K562 (cell line): ENCODE results near the gene PHACTR3. TPM values are rescaled to one million over a fixed set of nuclear protein-coding genes. Genes with fewer than 3 reads are reported as not detected.

Experiments
- ATAC-seq: fragments of 200-7000 bp; cut with Tn5 transposase; 3 replicates; pipeline ENCODE4 v1.9.1; 2020; ENCODE audit warnings: moderate library complexity
- BruUV-seq: library from RNA; stranded (reverse); fragments of 400-500 nt; replicated peaks from 2 replicates; lab custom pipeline; 2021; lab: Mats Ljungman, UMichigan
- CTCF ChIA-PET: fragments of 300-600 bp; formaldehyde crosslinking; extraction: SDS; loops from one replicate; lab custom pipeline; 2021; ENCODE audit warnings: low intra/inter-chr PET ratio; lab: Yijun Ruan, JAX
- POLR2A ChIA-PET: fragments of 300-600, 350-650 bp; sonication (Branson Sonifier 250); formaldehyde crosslinking; extraction: SDS; loops from one replicate; lab custom pipeline; 2021; ENCODE audit warnings: antibody characterized with exemption, inconsistent platforms; lab: Yijun Ruan, JAX
- DNase-seq, 4 experiments: peaks; one replicate each; pipeline versions ENCODE4 v3.0.0 to v3.0.0-alpha.2; 2011 to 2018; ENCODE audit warnings: low spot score in 3 of 4, mixed read lengths in 3 of 4; ENCODE audit errors: extremely low read depth in 1 of 4
- FAIRE-seq: peaks from 2 replicates; lab custom pipeline; 2011; peaks lifted over from hg19 to GRCh38; lab: Jason Lieb, UNC
- H2AFZ ChIP-seq: 2 replicates; pipeline ENCODE4 v1.6.0; 2011; ENCODE audit warnings: low read depth, low read length, control low read depth, inconsistent platforms
- H3K27ac ChIP-seq: fragments of 200-600 bp; 3 replicates; pipeline ENCODE4 v1.8.0; 2011; ENCODE audit warnings: low read depth, mild to moderate bottlenecking, control low read depth, inconsistent platforms, low read length, moderate library complexity, mixed read lengths; ENCODE audit errors: extremely low read depth
- H3K27me3 ChIP-seq, 2 experiments: fragments of 300-600 bp in 1 of 2; 2 replicates in 1 of 2; 3 replicates in 1 of 2; pipeline versions ENCODE4 v1.6.0 to v1.8.0; 2011; ENCODE audit warnings: inconsistent platforms in 2 of 2, low read length in 2 of 2, mild to moderate bottlenecking in 1 of 2, mixed read lengths in 1 of 2, moderate library complexity in 1 of 2; ENCODE audit not compliant: control insufficient read depth in 2 of 2, insufficient read depth in 2 of 2
- H3K36me3 ChIP-seq: fragments of 300-600 bp; 3 replicates; pipeline ENCODE4 v1.8.0; 2011; ENCODE audit warnings: mild to moderate bottlenecking, low read length, inconsistent platforms; ENCODE audit not compliant: control insufficient read depth, insufficient read depth
- H3K4me1 ChIP-seq, 2 experiments: fragments of 200-600 bp in 1 of 2; replicated peaks in 1 of 2; 2 replicates in 1 of 2; 3 replicates in 1 of 2; pipeline versions ENCODE4 v1.5.1 to v1.8.0; 2011; ENCODE audit warnings: inconsistent platforms in 2 of 2, low read length in 2 of 2, mild to moderate bottlenecking in 1 of 2, mixed read lengths in 1 of 2, moderate library complexity in 1 of 2; ENCODE audit not compliant: control insufficient read depth in 2 of 2, insufficient read depth in 2 of 2
- H3K4me2 ChIP-seq: 2 replicates; pipeline ENCODE4 v1.6.1; 2011; ENCODE audit warnings: low read length, control low read depth, inconsistent platforms, mixed read lengths; ENCODE audit not compliant: insufficient read depth
- H3K4me3 ChIP-seq: fragments of 200-600 bp; sonication (generic), shearing (Covaris generic); 2 replicates; pipeline ENCODE4 v1.5.1; 2016; ENCODE audit warnings: control low read depth, inconsistent platforms
- H3K79me2 ChIP-seq: fragments of 200-600 bp; 3 replicates; pipeline ENCODE4 v1.8.0; 2011; ENCODE audit warnings: low read length, inconsistent platforms; ENCODE audit not compliant: control insufficient read depth, insufficient read depth
- H3K9ac ChIP-seq, 2 experiments: 2 replicates each; pipeline versions ENCODE4 v1.6.0 to v1.6.1; 2011; ENCODE audit warnings: low read depth in 2 of 2, low read length in 2 of 2, control low read depth in 1 of 2, inconsistent platforms in 1 of 2, mild to moderate bottlenecking in 1 of 2, mixed read lengths in 1 of 2; ENCODE audit not compliant: insufficient read depth in 1 of 2
- H3K9me1 ChIP-seq: one replicate; pipeline ENCODE4 v1.6.0; 2011; ENCODE audit warnings: inconsistent platforms, mild to moderate bottlenecking, low read length, moderate library complexity; ENCODE audit not compliant: control insufficient read depth, insufficient read depth
- H3K9me3 ChIP-seq: replicated peaks from 2 replicates; pipeline ENCODE4 v1.5.1; 2011; ENCODE audit warnings: low read depth, low read length, inconsistent platforms; ENCODE audit not compliant: control insufficient read depth, insufficient read depth
- H4K20me1 ChIP-seq: replicated peaks from 2 replicates; pipeline ENCODE4 v1.6.1; 2011; ENCODE audit warnings: low read length, inconsistent platforms, mixed read lengths; ENCODE audit not compliant: control insufficient read depth, insufficient read depth
- ARHGAP35 ChIP-seq: fragments of 450-650 bp; IDR thresholded peaks from 2 replicates; pipeline ENCODE4 v1.6.1; 2018; ENCODE audit not compliant: partially characterized antibody
- CBX8 ChIP-seq: fragments of 200-600 bp; sonication (generic); IDR thresholded peaks from 2 replicates; pipeline ENCODE4 v1.6.1; 2012; ENCODE audit warnings: borderline replicate concordance, mixed run types, low read depth, mild to moderate bottlenecking, moderate library complexity, mixed read lengths, low read length, control low read depth, inconsistent platforms; ENCODE audit not compliant: poor library complexity, severe bottlenecking; ENCODE audit errors: extremely low read depth
- MCM2 ChIP-seq: fragments of 450-650 bp; IDR thresholded peaks from 2 replicates; pipeline ENCODE4 v1.6.1; 2017; ENCODE audit warnings: low read depth, mild to moderate bottlenecking
- TEAD2 ChIP-seq: fragments of 450-650 bp; IDR thresholded peaks from 2 replicates; pipeline ENCODE4 v1.6.1; 2016; ENCODE audit warnings: missing genetic modification characterization, control low read depth, missing compliant biosample characterization
- WGBS: fragments of 100-300 bp; shearing (Covaris generic); methylation state at CpG from one replicate; pipeline ENCODE4 v1.1.6; 2016; ENCODE audit warnings: low coverage, mixed read lengths; ENCODE audit not compliant: insufficient coverage; ENCODE audit errors: missing lambda C conversion rate; 5-methylcytosine and 5-hydroxymethylcytosine counted together
- in situ Hi-C: fragments of 300-500 bp; cut with MboI; formaldehyde crosslinking; loops from 4 replicates; pipeline ENCODE4 v1.15.0; 2018; ENCODE audit warnings: inconsistent platforms, mixed read lengths
- intact Hi-C: fragments of 100-400 bp; cut with micrococcal nuclease; formaldehyde crosslinking; loops from 2 replicates; pipeline ENCODE4 v1.14.2; 2022
- polyA plus RNA-seq, 8 experiments: library from polyadenylated mRNA; depleted of rRNA in 4 of 8; stranded (reverse) in 5 of 8; unstranded in 3 of 8; fragments of >200 nt; fragmentation: Nextera tagmentation in 2 of 8; fragmentation: Illumina TruSeq in 1 of 8; extraction: Ambion mirVana in 2 of 8; extraction: Trizol in 1 of 8; gene quantifications; 2 replicates each; pipeline versions ENCODE4 v1.2.1 to v1.2.3, GENCODE V29; 2011 to 2014; ENCODE audit warnings: inconsistent platforms in 1 of 8, missing spikeins in 1 of 8
- total RNA-seq, 7 experiments: library from RNA; depleted of rRNA in 6 of 7; stranded (reverse); fragments of >200 nt in 6 of 7; fragmentation: Illumina TruSeq in 2 of 7; extraction: Trizol in 2 of 7; gene quantifications; 2 replicates each; pipeline versions ENCODE4 v1.2.1 to v1.2.3, GENCODE V29; 2011 to 2021; ENCODE audit warnings: low replicate concordance in 1 of 7
- TF ChIP-seq, protein P1 (sequence below): fragments of 250-450 bp; sonication (Bioruptor Pico); IDR thresholded peaks from 2 replicates; pipeline ENCODE4 v1.8.0; 2022; ENCODE audit warnings: inconsistent platforms
- TF ChIP-seq, protein P2 (sequence below): sonication (generic); formaldehyde crosslinking; IDR thresholded peaks from 2 replicates; pipeline ENCODE4 v1.8.0; 2022; ENCODE audit warnings: mild to moderate bottlenecking, low read depth, missing genetic modification reagents
- TF ChIP-seq, protein P3 (sequence below): fragments of 450-650 bp; IDR thresholded peaks from 2 replicates; pipeline ENCODE4 v1.6.1; 2016; ENCODE audit warnings: mild to moderate bottlenecking, moderate library complexity

The PHACTR3 gene
- total and polyA plus RNA-seq, 9 of the 15 experiments (the other 6 are each of a cell fraction or from before 2014, with no cell fraction given) = not detected

DNA sequence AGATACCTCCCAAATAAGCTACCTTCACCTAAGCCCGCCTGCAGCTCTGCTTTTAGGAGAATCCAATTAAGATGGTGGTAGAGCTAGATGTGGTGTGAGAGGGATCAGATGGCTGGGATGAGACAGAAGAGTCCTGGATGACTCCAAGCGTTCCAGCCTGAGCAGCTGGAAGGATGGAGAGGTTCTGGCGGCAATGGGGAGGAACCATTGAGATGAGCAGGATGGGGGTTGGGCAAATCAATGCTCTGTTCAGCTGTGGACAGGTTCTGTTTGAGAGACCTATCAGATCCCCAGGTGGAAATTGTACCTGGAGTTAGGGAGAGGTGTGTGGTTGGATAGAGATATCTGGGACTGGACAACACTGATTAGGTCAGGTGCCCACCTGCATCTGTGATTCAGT lies 23.0 kb downstream of the PHACTR3 start:
- Histone ChIP-seq H3K9me3 (no peaks in the 10 kb centered on the region), H3K9me1 (no peaks in the 10 kb centered on the region), H3K27me3 (peaks cover 3 to 7% of the 10 kb centered on the region in 2 experiments; a peak in 2 of 5 replicates), H4K20me1 (no peaks in the 10 kb centered on the region; the same call in 1 of the 2 replicates), H3K36me3 (no peaks in the 10 kb centered on the region), H3K4me3 (no peak overlapping the region), H3K4me1 (no peaks in the 10 kb centered on the region), H3K4me2 (no peak overlapping the region), H3K79me2 (no peaks in the 10 kb centered on the region), H3K27ac (no peak overlapping the region), H2AFZ (no peak overlapping the region), H3K9ac (no peak overlapping the region)
- ATAC-seq (no peak), DNase-seq (no peak), FAIRE-seq (no peak)
- WGBS = 0% methylated on average over 2 of the region's 3 CpGs
- in situ Hi-C loops = no loop called here
- intact Hi-C loops = no loop called here
- BruUV-seq = no TSS peak
- CTCF ChIA-PET = no interaction called here
- POLR2A ChIA-PET = interaction anchor here (0.7 kb wide), 1 partner anchor 31 kb away, joined by 3 read pairs; no protein-coding TSS in a partner anchor
- TF ChIP-seq MCM2 (no peak), ARHGAP35 (no peak), TEAD2 (no peak), CBX8 (no peak)
- TF ChIP-seq, protein P1, sequence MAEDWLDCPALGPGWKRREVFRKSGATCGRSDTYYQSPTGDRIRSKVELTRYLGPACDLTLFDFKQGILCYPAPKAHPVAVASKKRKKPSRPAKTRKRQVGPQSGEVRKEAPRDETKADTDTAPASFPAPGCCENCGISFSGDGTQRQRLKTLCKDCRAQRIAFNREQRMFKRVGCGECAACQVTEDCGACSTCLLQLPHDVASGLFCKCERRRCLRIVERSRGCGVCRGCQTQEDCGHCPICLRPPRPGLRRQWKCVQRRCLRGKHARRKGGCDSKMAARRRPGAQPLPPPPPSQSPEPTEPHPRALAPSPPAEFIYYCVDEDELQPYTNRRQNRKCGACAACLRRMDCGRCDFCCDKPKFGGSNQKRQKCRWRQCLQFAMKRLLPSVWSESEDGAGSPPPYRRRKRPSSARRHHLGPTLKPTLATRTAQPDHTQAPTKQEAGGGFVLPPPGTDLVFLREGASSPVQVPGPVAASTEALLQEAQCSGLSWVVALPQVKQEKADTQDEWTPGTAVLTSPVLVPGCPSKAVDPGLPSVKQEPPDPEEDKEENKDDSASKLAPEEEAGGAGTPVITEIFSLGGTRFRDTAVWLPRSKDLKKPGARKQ = no peak
- TF ChIP-seq, protein P2, sequence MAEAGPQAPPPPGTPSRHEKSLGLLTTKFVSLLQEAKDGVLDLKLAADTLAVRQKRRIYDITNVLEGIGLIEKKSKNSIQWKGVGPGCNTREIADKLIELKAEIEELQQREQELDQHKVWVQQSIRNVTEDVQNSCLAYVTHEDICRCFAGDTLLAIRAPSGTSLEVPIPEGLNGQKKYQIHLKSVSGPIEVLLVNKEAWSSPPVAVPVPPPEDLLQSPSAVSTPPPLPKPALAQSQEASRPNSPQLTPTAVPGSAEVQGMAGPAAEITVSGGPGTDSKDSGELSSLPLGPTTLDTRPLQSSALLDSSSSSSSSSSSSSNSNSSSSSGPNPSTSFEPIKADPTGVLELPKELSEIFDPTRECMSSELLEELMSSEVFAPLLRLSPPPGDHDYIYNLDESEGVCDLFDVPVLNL (CRISPR knock-in tag) = no peak
- TF ChIP-seq, protein P3, sequence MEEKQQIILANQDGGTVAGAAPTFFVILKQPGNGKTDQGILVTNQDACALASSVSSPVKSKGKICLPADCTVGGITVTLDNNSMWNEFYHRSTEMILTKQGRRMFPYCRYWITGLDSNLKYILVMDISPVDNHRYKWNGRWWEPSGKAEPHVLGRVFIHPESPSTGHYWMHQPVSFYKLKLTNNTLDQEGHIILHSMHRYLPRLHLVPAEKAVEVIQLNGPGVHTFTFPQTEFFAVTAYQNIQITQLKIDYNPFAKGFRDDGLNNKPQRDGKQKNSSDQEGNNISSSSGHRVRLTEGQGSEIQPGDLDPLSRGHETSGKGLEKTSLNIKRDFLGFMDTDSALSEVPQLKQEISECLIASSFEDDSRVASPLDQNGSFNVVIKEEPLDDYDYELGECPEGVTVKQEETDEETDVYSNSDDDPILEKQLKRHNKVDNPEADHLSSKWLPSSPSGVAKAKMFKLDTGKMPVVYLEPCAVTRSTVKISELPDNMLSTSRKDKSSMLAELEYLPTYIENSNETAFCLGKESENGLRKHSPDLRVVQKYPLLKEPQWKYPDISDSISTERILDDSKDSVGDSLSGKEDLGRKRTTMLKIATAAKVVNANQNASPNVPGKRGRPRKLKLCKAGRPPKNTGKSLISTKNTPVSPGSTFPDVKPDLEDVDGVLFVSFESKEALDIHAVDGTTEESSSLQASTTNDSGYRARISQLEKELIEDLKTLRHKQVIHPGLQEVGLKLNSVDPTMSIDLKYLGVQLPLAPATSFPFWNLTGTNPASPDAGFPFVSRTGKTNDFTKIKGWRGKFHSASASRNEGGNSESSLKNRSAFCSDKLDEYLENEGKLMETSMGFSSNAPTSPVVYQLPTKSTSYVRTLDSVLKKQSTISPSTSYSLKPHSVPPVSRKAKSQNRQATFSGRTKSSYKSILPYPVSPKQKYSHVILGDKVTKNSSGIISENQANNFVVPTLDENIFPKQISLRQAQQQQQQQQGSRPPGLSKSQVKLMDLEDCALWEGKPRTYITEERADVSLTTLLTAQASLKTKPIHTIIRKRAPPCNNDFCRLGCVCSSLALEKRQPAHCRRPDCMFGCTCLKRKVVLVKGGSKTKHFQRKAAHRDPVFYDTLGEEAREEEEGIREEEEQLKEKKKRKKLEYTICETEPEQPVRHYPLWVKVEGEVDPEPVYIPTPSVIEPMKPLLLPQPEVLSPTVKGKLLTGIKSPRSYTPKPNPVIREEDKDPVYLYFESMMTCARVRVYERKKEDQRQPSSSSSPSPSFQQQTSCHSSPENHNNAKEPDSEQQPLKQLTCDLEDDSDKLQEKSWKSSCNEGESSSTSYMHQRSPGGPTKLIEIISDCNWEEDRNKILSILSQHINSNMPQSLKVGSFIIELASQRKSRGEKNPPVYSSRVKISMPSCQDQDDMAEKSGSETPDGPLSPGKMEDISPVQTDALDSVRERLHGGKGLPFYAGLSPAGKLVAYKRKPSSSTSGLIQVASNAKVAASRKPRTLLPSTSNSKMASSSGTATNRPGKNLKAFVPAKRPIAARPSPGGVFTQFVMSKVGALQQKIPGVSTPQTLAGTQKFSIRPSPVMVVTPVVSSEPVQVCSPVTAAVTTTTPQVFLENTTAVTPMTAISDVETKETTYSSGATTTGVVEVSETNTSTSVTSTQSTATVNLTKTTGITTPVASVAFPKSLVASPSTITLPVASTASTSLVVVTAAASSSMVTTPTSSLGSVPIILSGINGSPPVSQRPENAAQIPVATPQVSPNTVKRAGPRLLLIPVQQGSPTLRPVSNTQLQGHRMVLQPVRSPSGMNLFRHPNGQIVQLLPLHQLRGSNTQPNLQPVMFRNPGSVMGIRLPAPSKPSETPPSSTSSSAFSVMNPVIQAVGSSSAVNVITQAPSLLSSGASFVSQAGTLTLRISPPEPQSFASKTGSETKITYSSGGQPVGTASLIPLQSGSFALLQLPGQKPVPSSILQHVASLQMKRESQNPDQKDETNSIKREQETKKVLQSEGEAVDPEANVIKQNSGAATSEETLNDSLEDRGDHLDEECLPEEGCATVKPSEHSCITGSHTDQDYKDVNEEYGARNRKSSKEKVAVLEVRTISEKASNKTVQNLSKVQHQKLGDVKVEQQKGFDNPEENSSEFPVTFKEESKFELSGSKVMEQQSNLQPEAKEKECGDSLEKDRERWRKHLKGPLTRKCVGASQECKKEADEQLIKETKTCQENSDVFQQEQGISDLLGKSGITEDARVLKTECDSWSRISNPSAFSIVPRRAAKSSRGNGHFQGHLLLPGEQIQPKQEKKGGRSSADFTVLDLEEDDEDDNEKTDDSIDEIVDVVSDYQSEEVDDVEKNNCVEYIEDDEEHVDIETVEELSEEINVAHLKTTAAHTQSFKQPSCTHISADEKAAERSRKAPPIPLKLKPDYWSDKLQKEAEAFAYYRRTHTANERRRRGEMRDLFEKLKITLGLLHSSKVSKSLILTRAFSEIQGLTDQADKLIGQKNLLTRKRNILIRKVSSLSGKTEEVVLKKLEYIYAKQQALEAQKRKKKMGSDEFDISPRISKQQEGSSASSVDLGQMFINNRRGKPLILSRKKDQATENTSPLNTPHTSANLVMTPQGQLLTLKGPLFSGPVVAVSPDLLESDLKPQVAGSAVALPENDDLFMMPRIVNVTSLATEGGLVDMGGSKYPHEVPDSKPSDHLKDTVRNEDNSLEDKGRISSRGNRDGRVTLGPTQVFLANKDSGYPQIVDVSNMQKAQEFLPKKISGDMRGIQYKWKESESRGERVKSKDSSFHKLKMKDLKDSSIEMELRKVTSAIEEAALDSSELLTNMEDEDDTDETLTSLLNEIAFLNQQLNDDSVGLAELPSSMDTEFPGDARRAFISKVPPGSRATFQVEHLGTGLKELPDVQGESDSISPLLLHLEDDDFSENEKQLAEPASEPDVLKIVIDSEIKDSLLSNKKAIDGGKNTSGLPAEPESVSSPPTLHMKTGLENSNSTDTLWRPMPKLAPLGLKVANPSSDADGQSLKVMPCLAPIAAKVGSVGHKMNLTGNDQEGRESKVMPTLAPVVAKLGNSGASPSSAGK = no peak
